HL-60/S4 (cell line): ENCODE data around the gene TWF1.
"Not testable (repeated sequence)": the region's sequence is repeated elsewhere in the genome, so short reads cannot be mapped to it uniquely, and the experiment has no call there.

Source experiments
- in situ Hi-C: fragments of 300-500 bp; cut with MboI; formaldehyde crosslinking; loops from 2 replicates; pipeline ENCODE4 v1.14.3; 2022; ENCODE audit warnings: low sequenced_read_pairs

TWF1 gene

GRCh38 chr12:43806737-43807072 is 588 bp upstream of the TWF1 start:
- in situ Hi-C loops: no loop called here

GRCh38 chr12:43805149-43805859 is 813 bp downstream of the TWF1 start:
- in situ Hi-C loops: no loop called here

GRCh38 chr12:43797561-43798217 is 8.4 kb downstream of the TWF1 start:
- in situ Hi-C loops: no loop called here

- in situ Hi-C loops: no loop called here
Observed at GRCh38 chr12:43795716-43796280, 10.3 kb downstream of the TWF1 start.

- in situ Hi-C loops: no loop called here
Observed at GRCh38 chr12:43789941-43790340, 16.2 kb downstream of the TWF1 start.

- in situ Hi-C loops: no loop called here
Observed at GRCh38 chr12:43786899-43787693, 19.0 kb downstream of the TWF1 start.

- in situ Hi-C loops: no loop called here
Observed at GRCh38 chr12:43776498-43776897, 29.6 kb downstream of the TWF1 start.

- in situ Hi-C loops: no loop called here
Observed at GRCh38 chr12:43766291-43766690, 39.8 kb downstream of the TWF1 start.

GRCh38 chr12:43764528-43764927 is 41.6 kb downstream of the TWF1 start:
- in situ Hi-C loops: no loop called here

- in situ Hi-C loops: no loop called here
Observed at GRCh38 chr12:43763769-43764168, 42.3 kb downstream of the TWF1 start.

- in situ Hi-C loops: no loop called here
Observed at GRCh38 chr12:43762596-43762995, 43.5 kb downstream of the TWF1 start.

- in situ Hi-C loops: no loop called here
Observed at GRCh38 chr12:43761500-43761899, 44.6 kb downstream of the TWF1 start.

- in situ Hi-C loops: no loop called here
Observed at GRCh38 chr12:43760396-43760795, 45.7 kb downstream of the TWF1 start.

GRCh38 chr12:43758728-43759563 is 47.2 kb downstream of the TWF1 start, which contains the start of the genes IRAK4 and PUS7L:
Gene IRAK4 (plus strand): TSS chr12:43758951. CDS start chr12:43768112, 9,161 bp downstream.
Gene PUS7L (minus strand): TSS chr12:43758790. CDS start chr12:43755245, 3,545 bp downstream.
- in situ Hi-C loops: no loop called here

GRCh38 chr12:43758247-43758727 is 47.8 kb downstream of the TWF1 start:
- in situ Hi-C loops: no loop called here

- in situ Hi-C loops: no loop called here
Observed at GRCh38 chr12:43754015-43754414, 52.1 kb downstream of the TWF1 start.

GRCh38 chr12:43751360-43751759 is 54.8 kb downstream of the TWF1 start:
- in situ Hi-C loops: not testable (repeated sequence)

- in situ Hi-C loops: no loop called here
Observed at GRCh38 chr12:43750814-43751213, 55.3 kb downstream of the TWF1 start.

- in situ Hi-C loops: no loop called here
Observed at GRCh38 chr12:43749016-43749415, 57.1 kb downstream of the TWF1 start.

- in situ Hi-C loops: no loop called here
Observed at GRCh38 chr12:43744826-43745225, 61.3 kb downstream of the TWF1 start.
